ENCODE data around the gene HRCT1. TPM values are rescaled to one million over a fixed set of nuclear protein-coding genes. Genes with fewer than 3 reads are reported as not detected.
"Not testable (repeated sequence)": the region's sequence is repeated elsewhere in the genome, so short reads cannot be mapped to it uniquely, and the experiment has no call there.

Gene HRCT1
- total and polyA plus RNA-seq, 5 experiments from 2014 or later: not detected

DNA sequence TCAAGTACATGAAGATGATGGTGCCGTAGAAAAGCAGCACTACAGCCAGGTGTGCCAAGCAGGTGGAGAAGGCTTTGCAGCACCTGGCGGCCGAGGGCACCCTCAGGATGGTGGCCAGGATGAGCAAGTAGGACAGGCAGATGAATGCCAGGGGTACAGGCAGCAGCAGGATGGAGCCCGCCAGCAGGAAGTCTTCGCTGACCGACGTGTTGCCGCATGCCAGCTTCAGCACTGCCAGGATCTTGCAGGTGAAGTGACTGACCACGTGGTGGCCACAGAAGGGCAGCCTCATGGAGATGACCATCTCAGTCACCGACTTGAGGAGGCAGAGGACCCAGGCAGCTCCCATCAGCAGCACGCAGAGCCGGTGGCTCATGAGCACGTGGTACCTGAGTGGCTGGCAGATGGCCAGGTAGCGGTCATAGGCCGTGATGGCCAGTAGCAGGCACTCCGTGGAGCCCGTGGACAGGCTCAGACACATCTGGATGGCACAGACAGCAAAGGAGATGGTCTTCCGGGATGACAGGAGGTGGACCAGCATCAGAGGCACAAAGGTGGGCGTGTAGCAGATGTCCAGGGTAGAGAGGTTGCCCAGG lies 36.3 kb upstream of the HRCT1 start:
- DNase-seq: no peak
- POLR2A ChIA-PET: no interaction called here

DNA sequence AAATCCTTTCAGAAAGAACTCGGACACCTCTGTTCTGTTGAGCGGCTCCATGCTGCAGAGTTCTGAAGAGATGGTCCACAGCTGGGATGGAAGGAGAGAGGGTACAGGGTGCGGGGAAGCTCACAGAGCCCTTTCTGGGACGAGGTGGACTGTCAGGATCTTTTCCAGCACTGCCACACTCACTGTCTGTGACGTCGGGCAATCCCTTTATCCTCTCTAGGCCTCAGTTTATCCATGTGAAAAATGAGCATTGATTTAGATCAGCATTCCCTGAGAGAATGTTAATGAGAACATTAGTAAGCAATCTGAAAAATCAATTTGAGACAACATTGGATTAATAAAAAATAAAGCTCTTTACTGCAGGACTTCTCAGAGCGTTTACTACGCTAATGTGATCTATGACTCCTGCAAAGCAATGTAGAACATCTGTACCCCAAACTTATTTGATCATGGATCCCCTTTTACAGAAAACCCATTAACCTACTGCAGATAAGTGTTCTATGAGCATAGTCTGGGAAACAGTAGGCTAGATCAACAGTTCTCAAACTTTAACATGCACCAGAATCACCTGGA lies 35.6 kb upstream of the HRCT1 start, which contains the start of gene OR13J1:
Gene OR13J1 (minus strand): TSS at position 51 of the 573 bp plus-strand sequence. CDS start 0 bp downstream, at position 51.
- DNase-seq (no peak), ATAC-seq (no peak)
- Mint-ChIP-seq H3K4me3 (no peak within 1 kb of the TSS), H3K9me3 (no peaks in the 10 kb centered on the region), H3K27ac (peak within 1 kb of the TSS in 1 of 10 donors; percentile 85), H3K4me1 (no peaks in the 10 kb centered on the region), H3K27me3 (peaks cover 1 to 32% (median 24%) of the 10 kb centered on the region in 5 donors), H3K36me3 (no peaks in the 10 kb centered on the region)
- POLR2A ChIA-PET: no interaction called here

More for the DNA sequence above, 36.3 kb upstream of the HRCT1 start:
- no peak for ATAC-seq
- peak overlapping the region in 1 of 10 donors; percentile 85 for H3K27ac Mint-ChIP-seq
- no peaks in the 10 kb centered on the region for H3K36me3 Mint-ChIP-seq
- H3K4me1 Mint-ChIP-seq: no peaks in the 10 kb centered on the region
- H3K9me3 Mint-ChIP-seq: no peaks in the 10 kb centered on the region
- H3K4me3 Mint-ChIP-seq: no peak overlapping the region
- peaks cover 3 to 36% (median 28%) of the 10 kb centered on the region in 5 donors for H3K27me3 Mint-ChIP-seq

DNA sequence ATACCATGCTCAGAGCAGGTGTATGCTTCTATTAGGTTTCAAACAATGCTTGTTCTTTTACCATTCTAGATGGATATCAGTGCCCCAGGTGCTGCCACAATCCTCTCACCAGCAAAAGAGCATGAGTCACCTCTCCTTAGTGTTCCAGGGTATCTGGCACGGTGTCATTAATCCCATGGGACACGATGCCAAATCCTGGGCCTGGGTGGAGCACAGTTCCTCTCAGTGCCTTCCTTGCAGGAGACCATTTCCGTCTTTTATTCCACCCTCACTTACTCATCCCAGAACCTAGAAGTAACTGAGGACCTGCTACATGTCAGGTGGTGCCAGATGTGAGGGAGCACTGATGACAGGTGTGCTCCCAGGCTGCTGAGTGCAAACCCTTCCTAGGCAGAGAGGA lies 34.5 kb upstream of the HRCT1 start:
- peaks cover 0 to 1% (median 0%) of the 10 kb centered on the region in 3 donors for H3K36me3 Mint-ChIP-seq
- POLR2A ChIA-PET: no interaction called here
- no peak for ATAC-seq
- peaks cover 0 to 1% (median 0%) of the 10 kb centered on the region in 9 donors for H3K9me3 Mint-ChIP-seq
- H3K4me3 Mint-ChIP-seq: no peak overlapping the region
- no peak overlapping the region for H3K27ac Mint-ChIP-seq
- H3K4me1 Mint-ChIP-seq: no peaks in the 10 kb centered on the region
- DNase-seq: no peak
- peaks cover 0 to 23% (median 18%) of the 10 kb centered on the region in 5 donors for H3K27me3 Mint-ChIP-seq

DNA sequence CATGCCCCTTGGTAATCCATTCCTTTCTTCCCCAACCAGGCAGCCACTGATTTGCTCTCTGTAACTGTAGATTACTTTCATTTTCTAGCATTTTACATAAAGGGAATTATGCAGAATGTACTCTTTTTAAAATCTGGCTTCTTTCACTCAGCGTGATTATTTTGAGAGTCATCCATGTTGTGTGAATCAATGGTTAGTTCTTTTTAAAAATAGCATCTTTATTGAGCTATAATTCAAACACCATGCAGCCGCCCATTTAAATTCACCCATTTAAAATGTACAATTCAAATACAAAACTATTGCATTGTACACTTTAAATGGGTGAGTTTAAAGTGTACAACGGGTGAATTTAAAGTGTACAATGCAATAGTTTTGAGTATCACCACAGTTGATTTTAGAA lies 33.5 kb upstream of the HRCT1 start:
- peaks cover 3 to 20% (median 18%) of the 10 kb centered on the region in 5 donors for H3K27me3 Mint-ChIP-seq
- no peak overlapping the region for H3K4me3 Mint-ChIP-seq
- POLR2A ChIA-PET: no interaction called here
- DNase-seq (no peak), ATAC-seq (no peak)
- no peak overlapping the region for H3K27ac Mint-ChIP-seq
- no peaks in the 10 kb centered on the region for H3K4me1 Mint-ChIP-seq
- H3K9me3 Mint-ChIP-seq: peaks cover 3 to 11% (median 5%) of the 10 kb centered on the region in 9 donors
- H3K36me3 Mint-ChIP-seq: peaks cover 0 to 9% (median 5%) of the 10 kb centered on the region in 3 donors

DNA sequence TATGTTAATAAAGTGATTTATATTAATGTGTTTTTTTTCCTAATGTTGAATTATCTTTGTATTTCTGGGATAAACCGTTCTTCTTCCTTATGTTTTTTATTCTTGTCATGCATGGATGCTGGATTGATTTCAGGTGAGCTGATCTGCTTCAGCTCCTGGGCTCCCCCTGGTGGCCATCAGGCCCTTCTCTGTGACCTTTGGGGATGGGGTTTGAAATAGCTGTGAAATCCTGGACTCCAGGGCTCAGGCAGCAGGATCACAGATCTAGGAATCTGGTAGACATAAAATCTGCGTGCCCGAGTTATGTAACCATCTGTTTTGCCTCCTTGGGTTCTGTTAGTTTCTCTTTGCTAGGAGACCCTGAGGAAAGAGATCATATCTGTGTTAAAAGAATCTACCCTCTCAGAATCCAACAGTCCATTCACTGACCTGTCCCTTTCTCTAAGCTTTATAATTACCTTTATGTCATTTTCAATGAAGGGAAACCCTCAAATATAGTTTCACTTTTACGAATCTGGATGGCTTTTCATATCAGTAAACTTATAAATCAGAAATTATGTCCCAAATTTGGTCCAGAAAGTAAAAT lies 23.6 kb upstream of the HRCT1 start:
- H3K36me3 Mint-ChIP-seq: peaks cover 0 to 12% (median 7%) of the 10 kb centered on the region in 3 donors
- H3K4me1 Mint-ChIP-seq: no peaks in the 10 kb centered on the region
- H3K9me3 Mint-ChIP-seq: peaks cover 4 to 18% (median 9%) of the 10 kb centered on the region in 9 donors
- POLR2A ChIA-PET: interaction anchor here (0.9 to 1.3 kb wide), 4 partner anchors 53 to 94 kb away, joined by 3 read pairs; partner anchors contain the start of genes FAM221B and TMEM8B
- H3K27me3 Mint-ChIP-seq: peaks cover 3 to 13% (median 8%) of the 10 kb centered on the region in 5 donors
- no peak overlapping the region for H3K27ac Mint-ChIP-seq
- DNase-seq: peak; percentile 60 to 89 (median 76)
- peak; percentile 55 to 78 for ATAC-seq
- no peak overlapping the region for H3K4me3 Mint-ChIP-seq

DNA sequence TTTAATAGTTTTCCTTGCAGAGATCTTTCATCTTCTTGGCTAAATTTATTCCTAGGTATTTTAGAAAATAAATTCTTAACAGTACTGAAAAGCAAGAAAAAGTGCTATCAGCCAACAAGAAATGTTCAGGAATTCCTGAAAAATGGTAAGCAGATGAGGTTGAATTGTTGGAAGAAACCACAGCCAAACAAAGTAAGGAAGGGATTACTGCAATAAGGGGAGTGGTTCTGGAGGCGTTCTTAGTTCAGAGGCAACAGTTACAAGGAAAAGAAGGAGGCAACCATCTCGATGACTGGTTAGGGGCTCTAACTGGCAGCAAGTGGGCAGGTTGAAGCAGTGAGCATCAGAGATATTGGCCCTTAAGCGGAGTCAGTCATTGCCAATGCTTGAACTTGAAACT lies 23.0 kb upstream of the HRCT1 start:
- Mint-ChIP-seq H3K27ac (no peak overlapping the region), H3K4me3 (no peak overlapping the region), H3K9me3 (peaks cover 0 to 11% (median 3%) of the 10 kb centered on the region in 9 donors), H3K4me1 (no peaks in the 10 kb centered on the region), H3K36me3 (peaks cover 0 to 5% (median 1%) of the 10 kb centered on the region in 3 donors), H3K27me3 (peaks cover 0 to 13% (median 8%) of the 10 kb centered on the region in 5 donors)
- ATAC-seq (no peak), DNase-seq (no peak)
- POLR2A ChIA-PET: no interaction called here

DNA sequence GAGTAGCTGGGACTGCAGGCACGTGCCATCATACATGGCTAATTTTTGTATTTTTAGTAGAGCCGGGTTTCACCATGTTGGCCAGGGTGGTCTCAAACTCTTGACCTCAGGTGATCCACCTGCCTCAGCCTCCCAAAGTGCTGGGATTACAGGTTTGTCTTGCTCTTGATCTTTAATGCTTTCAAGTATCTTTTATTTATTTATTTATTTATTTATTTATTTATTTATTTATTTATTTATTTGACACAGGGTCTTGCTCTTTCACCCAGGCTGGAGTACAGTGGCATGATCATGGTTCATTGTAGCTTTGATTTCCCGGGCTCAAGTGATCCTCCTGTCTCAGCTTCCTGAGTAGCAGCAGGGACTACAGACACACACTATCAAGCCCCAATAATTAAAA lies 21.1 kb upstream of the HRCT1 start:
- H3K27ac Mint-ChIP-seq, H3K27me3 Mint-ChIP-seq, POLR2A ChIA-PET, H3K36me3 Mint-ChIP-seq, H3K4me3 Mint-ChIP-seq, H3K4me1 Mint-ChIP-seq, DNase-seq, H3K9me3 Mint-ChIP-seq, ATAC-seq: not testable (repeated sequence)

DNA sequence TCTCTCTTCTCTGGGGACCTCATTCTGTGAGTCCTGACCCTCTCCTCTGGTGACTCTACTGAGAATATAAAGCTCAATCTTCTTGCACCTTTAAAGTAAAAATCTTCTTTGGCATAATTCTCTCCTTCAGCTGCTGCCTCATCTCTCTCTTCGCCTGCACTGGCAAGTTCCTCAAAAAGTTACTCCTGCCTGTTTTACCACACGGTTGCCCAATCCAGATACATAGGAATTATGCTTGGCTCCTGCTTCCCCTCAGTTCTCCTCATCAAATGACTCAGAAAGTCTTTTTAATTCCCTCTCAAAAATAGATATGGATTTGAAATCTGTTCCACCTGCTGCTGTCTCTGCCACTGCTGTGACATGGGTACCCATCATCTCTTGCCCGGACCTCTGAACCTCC lies 14.4 kb upstream of the HRCT1 start:
- Mint-ChIP-seq H3K27ac (no peak overlapping the region), H3K4me1 (peaks cover 0 to under 1% (median 0%) of the 10 kb centered on the region in 4 donors), H3K4me3 (no peak overlapping the region), H3K36me3 (peaks cover 0 to 2% (median 0%) of the 10 kb centered on the region in 3 donors), H3K27me3 (peaks cover 0 to 24% (median 16%) of the 10 kb centered on the region in 5 donors), H3K9me3 (no peaks in the 10 kb centered on the region)
- ATAC-seq (no peak), DNase-seq (no peak)
- POLR2A ChIA-PET: no interaction called here

DNA sequence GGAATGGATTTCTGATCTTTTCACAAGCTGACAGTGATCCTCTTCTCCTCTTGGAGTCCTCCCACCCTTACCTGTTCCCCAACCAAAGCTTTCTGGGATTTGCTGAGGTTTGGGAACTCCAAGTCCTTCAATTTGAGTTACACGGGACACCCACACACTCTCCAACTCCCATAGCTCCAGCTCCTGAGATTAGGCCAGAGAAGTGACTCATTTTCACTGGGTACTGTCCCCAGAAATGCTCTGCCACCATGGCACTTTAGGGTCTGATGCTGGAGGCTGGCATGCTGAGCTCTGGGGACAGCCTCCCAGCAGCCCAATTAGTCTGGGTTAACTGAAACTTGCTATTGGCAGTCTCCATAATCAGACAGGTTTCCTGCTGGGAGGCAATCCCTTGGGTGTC lies 14.0 kb upstream of the HRCT1 start:
- no peak overlapping the region for H3K4me3 Mint-ChIP-seq
- H3K36me3 Mint-ChIP-seq: peaks cover 0 to 2% (median 0%) of the 10 kb centered on the region in 3 donors
- peaks cover 0 to 24% (median 16%) of the 10 kb centered on the region in 5 donors for H3K27me3 Mint-ChIP-seq
- H3K4me1 Mint-ChIP-seq: peaks cover 0 to 1% (median 0%) of the 10 kb centered on the region in 4 donors
- H3K27ac Mint-ChIP-seq: no peak overlapping the region
- no peaks in the 10 kb centered on the region for H3K9me3 Mint-ChIP-seq
- POLR2A ChIA-PET: no interaction called here
- ATAC-seq (no peak), DNase-seq (no peak)

DNA sequence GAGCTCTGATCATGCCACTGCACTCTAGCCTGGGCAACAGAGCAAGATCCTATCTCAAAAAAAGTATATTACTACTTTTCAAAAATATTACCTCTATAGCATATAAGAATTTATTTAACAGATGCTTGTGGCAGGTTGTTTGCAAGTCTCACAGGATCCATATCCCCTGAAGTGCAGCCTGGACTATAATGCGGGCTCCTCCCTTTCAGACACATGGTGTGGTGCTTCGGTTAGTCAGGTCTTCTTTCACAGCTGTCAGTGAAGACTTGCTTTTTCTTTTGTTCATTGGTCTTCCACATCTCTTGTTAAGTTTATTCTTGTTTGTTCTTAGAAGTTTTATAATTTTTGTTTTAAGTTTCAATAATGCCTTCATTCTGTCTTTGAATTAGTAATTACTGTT lies 9.4 kb upstream of the HRCT1 start:
- POLR2A ChIA-PET: no interaction called here
- H3K27me3 Mint-ChIP-seq: peaks cover 0 to 30% (median 18%) of the 10 kb centered on the region in 5 donors
- H3K9me3 Mint-ChIP-seq: no peaks in the 10 kb centered on the region

DNA sequence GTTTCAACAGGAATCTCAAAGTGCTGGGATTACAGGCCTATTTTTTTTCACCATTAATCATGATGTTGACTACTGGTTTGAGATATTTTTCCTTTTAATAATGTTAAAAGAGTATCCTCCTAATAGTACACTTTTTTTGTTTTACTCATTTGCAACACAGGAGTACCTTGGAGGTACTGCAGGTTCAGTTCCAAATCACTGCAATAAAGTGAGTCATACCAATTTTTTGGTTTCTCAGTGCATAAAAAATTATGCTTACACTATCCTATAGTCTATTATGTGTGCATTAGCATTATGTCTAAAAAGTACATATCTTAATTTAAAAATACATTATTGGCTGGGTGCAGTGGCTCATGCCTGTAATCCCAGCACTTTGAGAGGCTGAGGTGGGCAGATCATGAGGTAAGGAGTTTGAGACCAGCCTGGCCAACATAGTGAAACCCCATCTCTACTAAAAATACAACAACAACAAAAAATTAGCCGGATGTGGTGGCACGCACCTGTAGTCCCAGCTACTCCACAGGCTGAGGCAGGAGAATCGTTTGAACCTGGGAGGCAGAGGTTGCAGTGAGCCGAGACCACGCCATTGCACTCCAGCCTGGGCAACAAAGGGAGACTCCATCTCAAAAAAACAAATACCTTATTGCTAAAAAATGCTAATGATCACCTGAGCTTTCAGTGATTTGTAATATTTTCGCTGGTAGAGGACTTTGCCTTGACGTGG lies 8.5 kb upstream of the HRCT1 start:
- H3K4me1 Mint-ChIP-seq, ATAC-seq, H3K4me3 Mint-ChIP-seq, H3K9me3 Mint-ChIP-seq, DNase-seq, H3K36me3 Mint-ChIP-seq, H3K27ac Mint-ChIP-seq, POLR2A ChIA-PET: not testable (repeated sequence)
- peaks cover 0 to 28% (median 10%) of the 10 kb centered on the region in 5 donors for H3K27me3 Mint-ChIP-seq

More for the DNA sequence above, 9.4 kb upstream of the HRCT1 start:
- DNase-seq (no peak), ATAC-seq (no peak)
- Mint-ChIP-seq H3K4me1 (peaks cover 0 to 1% (median 0%) of the 10 kb centered on the region in 4 donors), H3K36me3 (peaks cover 0 to under 1% (median 0%) of the 10 kb centered on the region in 3 donors), H3K27ac (peak overlapping the region in 1 of 10 donors; percentile 13), H3K4me3 (no peak overlapping the region)

DNA sequence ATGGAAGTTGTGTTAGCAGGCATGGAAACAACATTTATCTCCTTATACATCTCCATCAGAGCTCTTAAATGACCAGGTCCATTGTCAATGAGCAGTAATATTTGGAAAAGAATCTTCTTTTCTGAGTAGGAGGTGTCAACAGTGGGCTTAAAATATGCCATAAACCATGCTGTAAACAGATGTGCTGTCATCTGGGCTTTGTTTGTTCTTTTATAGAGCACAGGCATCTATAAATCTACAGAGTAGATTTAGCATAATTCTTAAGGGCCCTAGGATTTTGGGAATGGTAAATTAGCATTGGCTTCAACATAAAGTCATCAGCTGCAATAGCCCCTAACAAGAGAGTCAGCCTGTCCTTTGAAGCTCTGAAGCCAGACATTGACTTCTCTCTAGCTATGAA lies 7.7 kb upstream of the HRCT1 start:
- no peak overlapping the region for H3K4me3 Mint-ChIP-seq
- H3K27ac Mint-ChIP-seq: no peak overlapping the region
- POLR2A ChIA-PET: interaction anchor here (0.6 kb wide), 1 partner anchor 47 kb away, joined by 8 read pairs; no protein-coding TSS in a partner anchor
- H3K4me1 Mint-ChIP-seq: peaks cover 0 to 7% (median 5%) of the 10 kb centered on the region in 4 donors
- peaks cover 0 to 30% (median 4%) of the 10 kb centered on the region in 5 donors for H3K27me3 Mint-ChIP-seq
- no peaks in the 10 kb centered on the region for H3K9me3 Mint-ChIP-seq
- no peak for ATAC-seq
- DNase-seq: no peak
- no peaks in the 10 kb centered on the region for H3K36me3 Mint-ChIP-seq

All from naive thymus-derived CD8-positive, alpha-beta T cell (primary cell).